HL-60 (cell line): Measurements from ENCODE around the gene AGO3.

Experiments
- DNase-seq, 2 experiments: peaks; one replicate each; pipeline ENCODE4 v3.0.0-alpha.2; 2010 to 2020; ENCODE audit warnings: low read depth in 1 of 2, low spot score in 1 of 2
- H3K27ac ChIP-seq: fragments of 250-450 bp; sonication (Bioruptor Pico); replicated peaks from 2 replicates; pipeline ENCODE4 v1.5.1; 2020; ENCODE audit warnings: mild to moderate bottlenecking, moderate library complexity
- H3K27me3 ChIP-seq: fragments of 250-450 bp; sonication (Bioruptor Pico); 2 replicates; pipeline ENCODE4 v1.5.1; 2021; ENCODE audit warnings: mild to moderate bottlenecking, moderate library complexity; ENCODE audit not compliant: insufficient read depth, poor library complexity, severe bottlenecking
- H3K4me3 ChIP-seq: replicated peaks from 2 replicates; pipeline ENCODE4 v1.5.1; 2011; ENCODE audit warnings: mild to moderate bottlenecking, control low read depth, low read length; ENCODE audit not compliant: insufficient read depth
- CTCF ChIP-seq: IDR thresholded peaks from one replicate; pipeline ENCODE4 v1.5.1; 2011; ENCODE audit warnings: low read length, control low read depth, inconsistent platforms; ENCODE audit not compliant: insufficient read depth
- GABPA ChIP-seq: IDR thresholded peaks from 2 replicates; pipeline ENCODE4 v1.6.1; 2012; ENCODE audit warnings: low read depth
- POLR2AphosphoS5 ChIP-seq: IDR thresholded peaks from 2 replicates; pipeline ENCODE4 v1.6.1; 2012; ENCODE audit warnings: low read depth
- REST ChIP-seq: IDR thresholded peaks from 2 replicates; pipeline ENCODE4 v1.6.1; 2012; ENCODE audit warnings: low read depth; ENCODE audit not compliant: insufficient replicate concordance
- SPI1 ChIP-seq: IDR thresholded peaks from 2 replicates; pipeline ENCODE4 v1.6.1; 2012; ENCODE audit warnings: low read depth, mild to moderate bottlenecking, borderline replicate concordance

Gene AGO3

GRCh38 chr1:35923791-35924221, 7.1 kb upstream of the AGO3 start:
- Histone ChIP-seq H3K4me3 (no peak overlapping the region), H3K27me3 (no peaks in the 10 kb centered on the region), H3K27ac (no peak overlapping the region)
- TF ChIP-seq GABPA (no peak), REST (no peak), CTCF (no peak), POLR2AphosphoS5 (no peak)
- DNase-seq: no peak

GRCh38 chr1:35924838-35925237, 6.1 kb upstream of the AGO3 start:
- no peak for DNase-seq
- Histone ChIP-seq H3K27ac (no peak overlapping the region), H3K4me3 (no peak overlapping the region), H3K27me3 (no peaks in the 10 kb centered on the region)
- TF ChIP-seq REST: no peak

GRCh38 chr1:35925741-35926140, 5.2 kb upstream of the AGO3 start:
- no peak overlapping the region for H3K27ac ChIP-seq
- H3K4me3 ChIP-seq: no peak overlapping the region
- DNase-seq: no peak
- no peaks in the 10 kb centered on the region for H3K27me3 ChIP-seq
- TF ChIP-seq CTCF (no peak), SPI1 (no peak), GABPA (no peak), REST (no peak), POLR2AphosphoS5 (no peak)

- Histone ChIP-seq H3K4me3 (no peak overlapping the region), H3K27me3 (no peaks in the 10 kb centered on the region), H3K27ac (no peak overlapping the region)
- no peak for DNase-seq
- TF ChIP-seq SPI1: no peak
- TF ChIP-seq REST: no peak
- no peak for TF ChIP-seq CTCF
- no peak for TF ChIP-seq POLR2AphosphoS5
- no peak for TF ChIP-seq GABPA
Observed at GRCh38 chr1:35927472-35927871, 3.4 kb upstream of the AGO3 start.
